PC-3 (cell line): ENCODE results near the gene CASTOR1. TPM values are rescaled to one million over a fixed set of nuclear protein-coding genes. Genes with fewer than 3 reads are reported as not detected.
A peak's percentile ranks its signal among the peaks of the same experiment; 100 is the strongest.

ENCODE experiments used
- ATAC-seq: fragments of 200-7000 bp; cut with Tn5 transposase; 2 replicates; pipeline ENCODE4 v1.9.1; 2020; ENCODE audit warnings: mild to moderate bottlenecking, moderate library complexity
- BruUV-seq: library from RNA; stranded (reverse); fragments of 400-500 nt; replicated peaks from 2 replicates; lab custom pipeline; 2021; lab: Mats Ljungman, UMichigan
- CTCF ChIA-PET: fragments of 300-600 bp; sonication (Branson Sonifier 250); formaldehyde crosslinking; loops from one replicate; lab custom pipeline; 2022; ENCODE audit warnings: antibody characterized with exemption; lab: Charles Lee
- POLR2A ChIA-PET: fragments of 300-600 bp; sonication (Branson Sonifier 250); formaldehyde crosslinking; loops from one replicate; lab custom pipeline; 2022; ENCODE audit warnings: antibody characterized with exemption; ENCODE audit not compliant: unreplicated experiment; lab: Charles Lee
- DNase-seq: peaks from one replicate; pipeline ENCODE4 v3.0.0-alpha.2; 2015
- H2AFZ ChIP-seq: fragments of 300-600 bp; sonication (generic); 2 replicates; pipeline ENCODE4 v1.6.0; 2016; ENCODE audit warnings: antibody characterized with exemption, low read length
- H3F3A ChIP-seq: fragments of 300-600 bp; sonication (generic); one replicate; pipeline ENCODE4 v1.6.0; 2017; ENCODE audit warnings: antibody characterized with exemption, low read length, control low read depth, mild to moderate bottlenecking; ENCODE audit not compliant: unreplicated experiment
- H3K27ac ChIP-seq: fragments of 300-600 bp; sonication (generic); 2 replicates; pipeline ENCODE4 v1.5.1; 2016; ENCODE audit warnings: mild to moderate bottlenecking, low read length
- H3K27me3 ChIP-seq: fragments of 300-600 bp; sonication (generic); 2 replicates; pipeline ENCODE4 v1.6.1; 2016; ENCODE audit warnings: low read length, mixed read lengths
- H3K36me3 ChIP-seq: fragments of 300-600 bp; sonication (generic); 2 replicates; pipeline ENCODE4 v1.6.1; 2016; ENCODE audit warnings: low read depth, mixed run types, low read length, mixed read lengths
- H3K4me1 ChIP-seq: fragments of 300-600 bp; sonication (generic); 2 replicates; pipeline ENCODE4 v1.5.1; 2016; ENCODE audit warnings: low read length; ENCODE audit not compliant: insufficient read depth
- H3K4me2 ChIP-seq: fragments of 300-600 bp; sonication (generic); 2 replicates; pipeline ENCODE4 v1.6.0; 2016; ENCODE audit warnings: low read length
- H3K4me3 ChIP-seq: fragments of 300-600 bp; sonication (generic); 2 replicates; pipeline ENCODE4 v1.5.1; 2016; ENCODE audit warnings: mild to moderate bottlenecking, low read length, mixed read lengths
- H3K79me2 ChIP-seq: fragments of 300-600 bp; sonication (generic); 2 replicates; pipeline ENCODE4 v1.6.1; 2017; ENCODE audit warnings: low read length, mixed read lengths
- H3K9ac ChIP-seq: fragments of 300-600 bp; sonication (generic); 2 replicates; pipeline ENCODE4 v1.6.0; 2016; ENCODE audit warnings: mild to moderate bottlenecking, low read length
- H3K9me2 ChIP-seq: fragments of 300-600 bp; sonication (generic); replicated peaks from 2 replicates; pipeline ENCODE4 v1.6.1; 2016; ENCODE audit warnings: mixed run types, low read length, mixed read lengths
- H3K9me3 ChIP-seq: fragments of 300-600 bp; sonication (generic); 2 replicates; pipeline ENCODE4 v1.6.1; 2016; ENCODE audit warnings: low read length, mixed read lengths
- H4K20me1 ChIP-seq: fragments of 300-600 bp; sonication (generic); 2 replicates; pipeline ENCODE4 v1.6.1; 2016; ENCODE audit warnings: low read length, mixed read lengths
- CTCF ChIP-seq: fragments of 300-600 bp; sonication (generic); conservative IDR thresholded peaks from 2 replicates; pipeline ENCODE4 v1.5.1; 2017; ENCODE audit warnings: antibody characterized with exemption, low read depth, mild to moderate bottlenecking, low read length
- EZH2 ChIP-seq: fragments of 300-600 bp; sonication (generic); IDR thresholded peaks from one replicate; pipeline ENCODE4 v1.6.1; 2017; ENCODE audit warnings: antibody characterized with exemption, mild to moderate bottlenecking, low read length; ENCODE audit not compliant: unreplicated experiment
- EZH2phosphoT487 ChIP-seq: fragments of 300-600 bp; sonication (generic); IDR thresholded peaks from 2 replicates; pipeline ENCODE4 v1.6.1; 2018; ENCODE audit warnings: mild to moderate bottlenecking, antibody characterized with exemption, low read length, borderline replicate concordance
- intact Hi-C: fragments of 100-400 bp; cut with micrococcal nuclease; formaldehyde crosslinking; loops from 2 replicates; pipeline ENCODE4 v1.9.0; 2023
- total RNA-seq: library from RNA; depleted of rRNA; stranded (reverse); fragments of >200 nt; gene quantifications from 2 replicates; pipeline ENCODE4 v1.2.3, GENCODE V29; 2014

The CASTOR1 gene
- total RNA-seq, 1 experiment from 2014 or later = 4.2 TPM

GRCh38 chr22:30247561-30247960 lies 41.7 kb downstream of the CASTOR1 start:
- no peak overlapping the region for H3K4me3 ChIP-seq
- CTCF ChIA-PET = no interaction called here
- no peaks in the 10 kb centered on the region for H3K9me2 ChIP-seq
- no peak for DNase-seq
- H3K27me3 ChIP-seq = no peaks in the 10 kb centered on the region
- H3F3A ChIP-seq = peaks cover 5% of the 10 kb centered on the region
- peak overlapping the region; percentile 99 for H3K27ac ChIP-seq
- TF ChIP-seq EZH2 (no peak), EZH2phosphoT487 (no peak), CTCF (no peak)
- H3K9me3 ChIP-seq = no peaks in the 10 kb centered on the region
- H3K4me2 ChIP-seq = no peak overlapping the region
- peaks cover 48% of the 10 kb centered on the region for H3K36me3 ChIP-seq
- peaks cover 93% of the 10 kb centered on the region for H3K79me2 ChIP-seq
- H4K20me1 ChIP-seq = no peaks in the 10 kb centered on the region
- peak overlapping the region; percentile 78 for H3K9ac ChIP-seq
- intact Hi-C loops = no loop called here
- ATAC-seq = no peak
- no peak overlapping the region for H2AFZ ChIP-seq
- no TSS peak for BruUV-seq
- POLR2A ChIA-PET = no interaction called here
- peaks cover 63% of the 10 kb centered on the region for H3K4me1 ChIP-seq

- ChIA-PET CTCF (no interaction called here), POLR2A (interaction anchor here (0.7 kb wide), 1 partner anchor 37 kb away, joined by 8 read pairs; no protein-coding TSS in a partner anchor)
- H3K36me3 ChIP-seq = peaks cover 46% of the 10 kb centered on the region
- no peaks in the 10 kb centered on the region for H4K20me1 ChIP-seq
- H3F3A ChIP-seq = peaks cover 5% of the 10 kb centered on the region
- H3K9me2 ChIP-seq = no peaks in the 10 kb centered on the region
- H3K4me1 ChIP-seq = peaks cover 57% of the 10 kb centered on the region
- H3K27me3 ChIP-seq = no peaks in the 10 kb centered on the region
- H3K4me2 ChIP-seq = peak overlapping the region; percentile 46; the same call in 1 of the 2 replicates
- no peak overlapping the region for H3K4me3 ChIP-seq
- intact Hi-C loops = no loop called here
- H2AFZ ChIP-seq = no peak overlapping the region
- no peak for TF ChIP-seq EZH2phosphoT487
- no peak for TF ChIP-seq CTCF
- no peak for TF ChIP-seq EZH2
- TSS peak; percentile 55 for BruUV-seq
- no peaks in the 10 kb centered on the region for H3K9me3 ChIP-seq
- 0 out of 2 replicates have a peak, but pooled peaks have one; percentile 1 for ATAC-seq
- H3K9ac ChIP-seq = peak overlapping the region; percentile 78
- H3K79me2 ChIP-seq = peaks cover 88% of the 10 kb centered on the region
- no peak for DNase-seq
- H3K27ac ChIP-seq = peak overlapping the region; percentile 99
These were observed 42.4 kb downstream of the CASTOR1 start for GRCh38 chr22:30246814-30247376.
